ENCODE data around the gene CHST1. TPM values are rescaled to one million over a fixed set of nuclear protein-coding genes. Genes with fewer than 3 reads are reported as not detected.

CHST1 gene
- total RNA-seq, 1 experiment from 2014 or later: not detected

- no TSS peak for BruUV-seq (replicated peaks)
- H3K27me3 Mint-ChIP-seq (ENCODE audit: insufficient read depth, unreplicated experiment): peaks cover 9% of the 10 kb centered on the region
- no peaks in the 10 kb centered on the region; the same call in 1 of the 2 replicates for H3K27me3 ChIP-seq (replicated peaks; ENCODE audit: control insufficient read depth, insufficient read depth, low read length)
Measured at GRCh38 chr11:45635907-45636306, 29.5 kb downstream of the CHST1 start.

DNA sequence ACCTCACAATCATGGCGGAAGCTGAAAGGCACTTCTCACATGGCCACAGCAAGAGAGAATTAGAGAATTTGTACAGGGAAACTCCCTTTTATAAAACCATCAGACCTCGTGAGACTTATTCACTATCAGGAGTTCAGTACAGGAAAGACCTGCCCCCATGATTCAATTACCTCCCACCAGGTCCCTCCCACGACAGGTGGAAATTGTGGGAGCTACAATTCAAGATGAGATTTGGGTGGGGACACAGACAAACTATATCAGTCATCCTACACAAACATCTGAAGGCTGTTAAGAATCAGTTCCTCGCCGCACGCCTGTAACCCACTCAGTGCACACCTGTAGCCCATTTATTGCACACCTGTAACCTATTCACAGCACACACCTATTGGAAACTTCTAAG is 39.8 kb downstream of the CHST1 start:
- BruUV-seq (replicated peaks): no TSS peak
- no peak for DNase-seq
- ChIA-PET CTCF (no interaction called here), POLR2A (no interaction called here)
- H3K27me3 Mint-ChIP-seq (ENCODE audit: insufficient read depth, unreplicated experiment): peaks cover 20% of the 10 kb centered on the region
- no peak overlapping the region for H3K4me3 ChIP-seq (ENCODE audit: low read depth, low read length)
- no peaks in the 10 kb centered on the region; the same call in 1 of the 2 replicates for H3K27me3 ChIP-seq (replicated peaks; ENCODE audit: control insufficient read depth, insufficient read depth, low read length)
- no peak overlapping the region for H3K27ac Mint-ChIP-seq (ENCODE audit: unreplicated experiment)
- no peaks in the 10 kb centered on the region for H3K4me1 ChIP-seq
- H3K4me1 Mint-ChIP-seq (ENCODE audit: low read depth, unreplicated experiment): no peaks in the 10 kb centered on the region
- no peak overlapping the region for H3K4me3 Mint-ChIP-seq (ENCODE audit: unreplicated experiment)
- TF ChIP-seq CTCF (IDR thresholded peaks at IDR 0.05; ENCODE audit: insufficient read depth in 1 of 2, low read depth in 1 of 2, low read length in 1 of 2, severe bottlenecking in 1 of 2, unreplicated experiment in 1 of 2): no peak
- H3K36me3 Mint-ChIP-seq (ENCODE audit: insufficient read depth, unreplicated experiment): no peaks in the 10 kb centered on the region
- H3K36me3 ChIP-seq (ENCODE audit: control insufficient read depth, insufficient read depth, low read length): no peaks in the 10 kb centered on the region
- peaks cover 7% of the 10 kb centered on the region; the same call in 1 of the 2 replicates for H3K9me3 ChIP-seq
- intact Hi-C loops (cut with micrococcal nuclease; ENCODE audit: unreplicated experiment): no loop called here
- no peaks in the 10 kb centered on the region for H3K9me3 Mint-ChIP-seq (ENCODE audit: unreplicated experiment)

More at GRCh38 chr11:45635907-45636306, 29.5 kb downstream of the CHST1 start:
- DNase-seq: no peak
- Mint-ChIP-seq H3K4me3 (ENCODE audit: unreplicated experiment) (no peak overlapping the region), H3K9me3 (ENCODE audit: unreplicated experiment) (peaks cover 10% of the 10 kb centered on the region), H3K27ac (ENCODE audit: unreplicated experiment) (no peak overlapping the region), H3K4me1 (ENCODE audit: low read depth, unreplicated experiment) (no peaks in the 10 kb centered on the region), H3K36me3 (ENCODE audit: insufficient read depth, unreplicated experiment) (no peaks in the 10 kb centered on the region)
- Histone ChIP-seq H3K4me3 (ENCODE audit: low read depth, low read length) (no peak overlapping the region), H3K36me3 (ENCODE audit: control insufficient read depth, insufficient read depth, low read length) (no peaks in the 10 kb centered on the region), H3K9me3 (peaks cover 7% of the 10 kb centered on the region), H3K4me1 (no peaks in the 10 kb centered on the region)
- CTCF ChIA-PET: no interaction called here
- intact Hi-C loops (cut with micrococcal nuclease; ENCODE audit: unreplicated experiment): no loop called here
- POLR2A ChIA-PET: no interaction called here
- no peak for TF ChIP-seq CTCF (IDR thresholded peaks at IDR 0.05; ENCODE audit: insufficient read depth in 1 of 2, low read depth in 1 of 2, low read length in 1 of 2, severe bottlenecking in 1 of 2, unreplicated experiment in 1 of 2)

DNA sequence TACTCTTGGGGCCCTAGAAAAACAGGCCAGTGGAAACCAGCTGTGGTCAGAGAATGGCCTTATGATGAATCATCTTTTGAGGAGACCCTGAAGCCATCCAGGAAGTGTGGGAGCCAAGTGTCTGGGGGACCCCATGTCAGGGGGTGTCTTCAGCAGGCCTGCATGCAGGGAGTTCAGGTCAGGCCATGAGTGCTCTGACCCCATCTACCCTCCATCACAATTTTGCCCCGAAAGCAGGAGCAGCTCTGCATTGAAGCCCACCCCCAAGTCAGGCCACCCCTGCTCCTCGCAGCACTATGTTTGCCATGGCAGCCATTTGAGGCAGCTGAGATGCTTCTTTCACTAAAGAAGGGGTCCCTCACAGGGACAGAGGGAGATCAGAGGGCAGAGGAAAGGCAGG is 41.3 kb downstream of the CHST1 start:
- Mint-ChIP-seq H3K9me3 (ENCODE audit: unreplicated experiment) (peaks cover 10% of the 10 kb centered on the region), H3K4me1 (ENCODE audit: low read depth, unreplicated experiment) (no peaks in the 10 kb centered on the region), H3K4me3 (ENCODE audit: unreplicated experiment) (no peak overlapping the region), H3K36me3 (ENCODE audit: insufficient read depth, unreplicated experiment) (no peaks in the 10 kb centered on the region), H3K27me3 (ENCODE audit: insufficient read depth, unreplicated experiment) (peaks cover 16% of the 10 kb centered on the region), H3K27ac (ENCODE audit: unreplicated experiment) (no peak overlapping the region)
- H3K9me3 ChIP-seq: peaks cover 13% of the 10 kb centered on the region
- DNase-seq: no peak
- no peaks in the 10 kb centered on the region; the same call in 1 of the 2 replicates for H3K27me3 ChIP-seq (replicated peaks; ENCODE audit: control insufficient read depth, insufficient read depth, low read length)
- no TSS peak for BruUV-seq (replicated peaks)
- ChIA-PET POLR2A (no interaction called here), CTCF (no interaction called here)
- intact Hi-C loops (cut with micrococcal nuclease; ENCODE audit: unreplicated experiment): no loop called here
- TF ChIP-seq CTCF (IDR thresholded peaks at IDR 0.05; ENCODE audit: insufficient read depth in 1 of 2, low read depth in 1 of 2, low read length in 1 of 2, severe bottlenecking in 1 of 2, unreplicated experiment in 1 of 2): no peak
- H3K36me3 ChIP-seq (ENCODE audit: control insufficient read depth, insufficient read depth, low read length): no peaks in the 10 kb centered on the region
- no peak overlapping the region for H3K4me3 ChIP-seq (ENCODE audit: low read depth, low read length)
- no peaks in the 10 kb centered on the region for H3K4me1 ChIP-seq

Data from Caco-2 (cell line).